GM12878 (cell line): ENCODE data around the gene OR10V1. TPM values are rescaled to one million over a fixed set of nuclear protein-coding genes. Genes with fewer than 3 reads are reported as not detected.

ENCODE experiments used
- ATAC-seq: fragments of 200-7000 bp; cut with Tn5 transposase; 3 replicates; pipeline ENCODE4 v1.9.1; 2020; ENCODE audit warnings: mild to moderate bottlenecking, moderate library complexity
- BruUV-seq: library from RNA; stranded (reverse); fragments of 400-500 nt; replicated peaks from 2 replicates; lab custom pipeline; 2021; lab: Mats Ljungman, UMichigan
- CTCF ChIA-PET: fragments of 300-600 bp; sonication (Branson Sonifier 250); formaldehyde crosslinking; extraction: SDS; loops from one replicate; lab custom pipeline; 2021; ENCODE audit warnings: inconsistent platforms; lab: Yijun Ruan, JAX
- POLR2A ChIA-PET: fragments of 350-600 bp; formaldehyde crosslinking; extraction: SDS; loops from one replicate; lab custom pipeline; 2021; ENCODE audit warnings: inconsistent platforms; lab: Charles Lee
- RAD21 ChIA-PET: fragments of 300-600 bp; sonication (Branson Sonifier 250); formaldehyde crosslinking; loops from one replicate; lab custom pipeline; 2023; ENCODE audit warnings: antibody characterized with exemption; ENCODE audit not compliant: unreplicated experiment; lab: Charles Lee
- SMC1A ChIA-PET: fragments of 300-600 bp; sonication (Branson Sonifier 250); formaldehyde crosslinking; loops from one replicate; lab custom pipeline; 2023; ENCODE audit not compliant: unreplicated experiment, uncharacterized antibody; lab: Charles Lee
- DNase-seq: peaks from one replicate; pipeline ENCODE4 v3.0.0-alpha.2; 2011; ENCODE audit warnings: low read depth, low spot score
- FAIRE-seq: peaks from 3 replicates; lab custom pipeline; 2011; peaks lifted over from hg19 to GRCh38; lab: Jason Lieb, UNC
- H2AFZ ChIP-seq: 2 replicates; pipeline ENCODE4 v1.6.0; 2011; ENCODE audit warnings: low read depth, low read length, control low read depth; ENCODE audit not compliant: control insufficient read depth
- H3K27ac ChIP-seq: 2 replicates; pipeline ENCODE4 v1.5.1; 2011; ENCODE audit warnings: control low read depth; ENCODE audit not compliant: control insufficient read depth, insufficient read depth
- H3K27me3 ChIP-seq, 2 experiments: replicated peaks in 1 of 2; 2 replicates each; pipeline versions ENCODE4 v1.6.0 to v1.6.1; 2011; ENCODE audit warnings: low read length in 1 of 2; ENCODE audit not compliant: control insufficient read depth in 2 of 2, insufficient read depth in 2 of 2
- H3K36me3 ChIP-seq, 2 experiments: 2 replicates each; pipeline ENCODE4 v1.5.1; 2011; ENCODE audit warnings: low read length in 1 of 2; ENCODE audit not compliant: control insufficient read depth in 2 of 2, insufficient read depth in 2 of 2
- H3K4me1 ChIP-seq: 2 replicates; pipeline ENCODE4 v1.6.1; 2011; ENCODE audit warnings: mild to moderate bottlenecking, low read length, moderate library complexity, mixed read lengths; ENCODE audit not compliant: control insufficient read depth, insufficient read depth
- H3K4me2 ChIP-seq: 2 replicates; pipeline ENCODE4 v1.6.0; 2011; ENCODE audit warnings: control low read depth; ENCODE audit not compliant: control insufficient read depth, insufficient read depth
- H3K4me3 ChIP-seq: fragments of 200-600 bp; sonication (generic); 2 replicates; pipeline ENCODE4 v1.5.1; 2016
- H3K79me2 ChIP-seq: 2 replicates; pipeline ENCODE4 v1.6.0; 2011; ENCODE audit warnings: low read length; ENCODE audit not compliant: control insufficient read depth, insufficient read depth
- H3K9ac ChIP-seq: 2 replicates; pipeline ENCODE4 v1.8.0; 2011; ENCODE audit warnings: low read length, control low read depth, mixed read lengths; ENCODE audit not compliant: control insufficient read depth, insufficient read depth
- H3K9me3 ChIP-seq: replicated peaks from 3 replicates; pipeline ENCODE4 v1.5.1; 2011; ENCODE audit warnings: mild to moderate bottlenecking, low read length; ENCODE audit not compliant: control insufficient read depth, insufficient read depth
- H4K20me1 ChIP-seq: 2 replicates; pipeline ENCODE4 v1.6.0; 2011; ENCODE audit not compliant: control insufficient read depth, insufficient read depth
- BACH1 ChIP-seq: fragments of 450-650 bp; IDR thresholded peaks from 2 replicates; pipeline ENCODE4 v1.6.1; 2017; ENCODE audit warnings: mild to moderate bottlenecking, borderline replicate concordance
- ETV6 ChIP-seq, 2 experiments: fragments of 450-650 bp in 1 of 2; IDR thresholded peaks in 1 of 2; conservative IDR thresholded peaks in 1 of 2; 2 replicates each; pipeline ENCODE4 v1.6.1; 2014; ENCODE audit warnings: antibody characterized with exemption in 1 of 2, borderline replicate concordance in 1 of 2, low read depth in 1 of 2, mild to moderate bottlenecking in 1 of 2, moderate library complexity in 1 of 2
- GATAD2B ChIP-seq: fragments of 450-650 bp; conservative IDR thresholded peaks from 2 replicates; pipeline ENCODE4 v1.6.1; 2017; ENCODE audit warnings: low read depth, mild to moderate bottlenecking, moderate library complexity
- KLF5 ChIP-seq: fragments of 450-650 bp; IDR thresholded peaks from 2 replicates; pipeline ENCODE4 v1.6.1; 2014; ENCODE audit warnings: mild to moderate bottlenecking; ENCODE audit not compliant: partially characterized antibody
- NFYB ChIP-seq: IDR thresholded peaks from 2 replicates; pipeline ENCODE4 v1.6.1; 2011; ENCODE audit warnings: low read depth, mild to moderate bottlenecking, low read length, improper control_type of control experiment, moderate library complexity; ENCODE audit not compliant: insufficient read depth
- RAD21 ChIP-seq: IDR thresholded peaks from 2 replicates; pipeline ENCODE4 v1.6.1; 2011; ENCODE audit warnings: mild to moderate bottlenecking, low read depth, low read length, moderate library complexity; ENCODE audit not compliant: insufficient read depth
- RB1 ChIP-seq: fragments of 450-650 bp; formaldehyde crosslinking; IDR thresholded peaks from 2 replicates; pipeline ENCODE4 v1.6.1; 2017; ENCODE audit warnings: mild to moderate bottlenecking, borderline replicate concordance
- STAT1 ChIP-seq: fragments of 450-650 bp; conservative IDR thresholded peaks from 2 replicates; pipeline ENCODE4 v1.6.1; 2014; ENCODE audit warnings: antibody characterized with exemption, mild to moderate bottlenecking
- TCF7 ChIP-seq: IDR thresholded peaks from 2 replicates; pipeline ENCODE4 v1.6.1; 2014; ENCODE audit warnings: antibody characterized with exemption, borderline replicate concordance
- YBX1 ChIP-seq: fragments of 450-650 bp; IDR thresholded peaks from 2 replicates; pipeline ENCODE4 v1.6.1; 2016; ENCODE audit warnings: antibody characterized with exemption
- ZNF217 ChIP-seq: fragments of 450-650 bp; IDR thresholded peaks from 2 replicates; pipeline ENCODE4 v1.6.1; 2017; ENCODE audit warnings: antibody characterized with exemption, mild to moderate bottlenecking
- WGBS: methylation state at CpG from one replicate; pipeline ENCODE4 v1.1.6; 2016; ENCODE audit warnings: low lambda C conversion rate; ENCODE audit not compliant: insufficient replicate concordance, insufficient coverage; ENCODE audit errors: missing lambda C conversion rate; 5-methylcytosine and 5-hydroxymethylcytosine counted together
- in situ Hi-C: fragments of 300-500 bp; cut with MboI; formaldehyde crosslinking; loops from 9 replicates; pipeline ENCODE4 v1.14.3; 2018; ENCODE audit warnings: mixed read lengths
- intact Hi-C: fragments of 100-400 bp; cut with micrococcal nuclease; formaldehyde crosslinking; loops from one replicate; pipeline ENCODE4 v1.14.2; 2022; ENCODE audit not compliant: unreplicated experiment
- polyA plus RNA-seq, 11 experiments: library from polyadenylated mRNA; depleted of rRNA in 4 of 11; unstranded in 6 of 11; stranded (reverse) in 5 of 11; fragments of >200 nt; fragmentation: Nextera tagmentation in 4 of 11; fragmentation: Illumina TruSeq in 1 of 11; extraction: Ambion mirVana in 4 of 11; extraction: Trizol in 1 of 11; gene quantifications; 1 replicate in 1 of 11; 2 replicates in 10 of 11; pipeline versions ENCODE4 v1.2.1 to v1.2.3, GENCODE V29; 2011 to 2016; ENCODE audit warnings: inconsistent platforms in 2 of 11, missing spikeins in 2 of 11, low read depth in 1 of 11
- total RNA-seq, 4 experiments: library from RNA; depleted of rRNA in 3 of 4; stranded (reverse); fragments of >200 nt in 3 of 4; fragmentation: Illumina TruSeq in 1 of 4; extraction: Trizol in 1 of 4; gene quantifications; 2 replicates each; pipeline versions ENCODE4 v1.2.1 to v1.2.3, GENCODE V29; 2013 to 2021
- TF ChIP-seq, protein P1 (sequence below): IDR thresholded peaks from 2 replicates; pipeline ENCODE4 v1.6.1; 2012; ENCODE audit warnings: mild to moderate bottlenecking, low read depth, low read length
- TF ChIP-seq, protein P2 (sequence below): IDR thresholded peaks from 2 replicates; pipeline ENCODE4 v1.6.1; 2012; ENCODE audit warnings: low read depth, low read length, improper control_type of control experiment
- TF ChIP-seq, protein P3 (sequence below): fragments of 450-650 bp; IDR thresholded peaks from 2 replicates; pipeline ENCODE4 v1.6.1; 2017; ENCODE audit warnings: mild to moderate bottlenecking

The OR10V1 gene
- total and polyA plus RNA-seq, 10 of the 15 experiments (the other 5 are each of a cell fraction or from before 2014, with no cell fraction given) = not detected

DNA sequence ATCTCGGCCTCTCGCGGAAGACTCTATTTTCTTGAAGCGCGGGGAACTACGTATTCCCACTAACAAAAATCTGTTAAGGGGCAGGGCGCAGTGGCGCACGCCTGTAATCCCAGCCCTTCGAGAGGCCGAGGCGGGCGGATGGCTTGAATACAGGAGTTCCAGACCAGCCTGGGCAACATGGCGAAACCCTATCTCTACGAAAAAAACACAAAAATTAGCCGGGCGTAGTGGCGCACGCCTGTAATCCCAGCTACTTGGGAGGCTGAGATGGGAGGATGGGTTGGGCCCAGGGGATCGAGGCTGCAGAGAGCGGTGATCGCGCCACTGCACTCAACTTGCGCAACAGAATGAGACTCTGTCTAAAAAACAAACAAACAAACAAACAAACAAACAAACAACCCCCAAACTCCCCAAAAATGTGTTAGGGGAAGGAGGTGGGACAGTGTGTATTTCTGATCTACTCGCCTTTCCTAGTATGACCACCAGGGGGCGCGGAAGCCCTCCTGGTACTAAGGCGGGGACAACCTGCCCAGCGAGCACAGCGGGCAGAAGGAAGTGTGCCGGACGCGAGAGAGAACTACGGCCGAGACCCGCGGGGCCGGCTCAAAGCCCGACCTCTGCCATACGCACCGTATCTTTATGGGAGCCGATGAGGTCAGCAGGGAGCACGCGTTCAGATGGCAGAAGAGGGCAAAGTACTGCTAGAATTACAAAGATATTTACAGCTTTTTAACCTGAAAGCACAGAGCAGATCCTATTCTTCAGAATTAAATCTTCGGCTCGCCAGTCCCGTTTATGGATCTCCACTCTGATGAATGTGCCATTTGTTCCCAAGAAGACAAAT is 40.2 kb upstream of the OR10V1 start:
- no peaks in the 10 kb centered on the region for H3K9me3 ChIP-seq
- ChIA-PET RAD21 (interaction anchor here (1.1 to 4.5 kb wide), 7 partner anchors 19 to 497 kb away, joined by 3 to 31 read pairs (median 6); no protein-coding TSS in a partner anchor), CTCF (interaction anchor here (0.6 to 6.9 kb wide), 15 partner anchors 10 to 498 kb away, joined by 3 to 88 read pairs (median 4); partner anchors contain the start of gene MRPL16), POLR2A (interaction anchor here (0.9 kb wide), 1 partner anchor 48 kb away, joined by 3 read pairs; no protein-coding TSS in a partner anchor), SMC1A (interaction anchor here (1.0 to 3.2 kb wide), 7 partner anchors 10 to 498 kb away, joined by 3 to 21 read pairs (median 5); no protein-coding TSS in a partner anchor)
- peak; percentile 88 for ATAC-seq
- H3K27ac ChIP-seq = no peak overlapping the region
- no peaks in the 10 kb centered on the region for H3K36me3 ChIP-seq
- FAIRE-seq = peak; percentile 57
- BruUV-seq = no TSS peak
- WGBS = 24% methylated on average over 47 of the region's 47 CpGs
- peak; percentile 50 for DNase-seq
- in situ Hi-C loops (loop anchor here (10.0 kb wide), 1 partner anchor 501 kb away; no protein-coding TSS in a partner anchor), intact Hi-C loops (loop anchor here (1.0 to 5.0 kb wide), 5 partner anchors 48 to 497 kb away; partner anchors contain the start of gene MRPL16)
- peaks cover 0 to 3% of the 10 kb centered on the region in 2 experiments; a peak in 1 of 4 replicates for H3K27me3 ChIP-seq
- no peaks in the 10 kb centered on the region for H3K79me2 ChIP-seq
- no peak overlapping the region; the same call in 1 of the 2 replicates for H3K9ac ChIP-seq
- peaks cover 4% of the 10 kb centered on the region for H3K4me1 ChIP-seq
- peak overlapping the region; percentile 100 for H3K4me2 ChIP-seq
- H2AFZ ChIP-seq = peak overlapping the region; percentile 93
- no peaks in the 10 kb centered on the region; the same call in 1 of the 2 replicates for H4K20me1 ChIP-seq
- H3K4me3 ChIP-seq = peak overlapping the region; percentile 97
- TF ChIP-seq ETV6 (conservative IDR thresholded peaks at IDR 0.05 in 1 of 2, IDR thresholded peaks at IDR 0.05 in 1 of 2; ENCODE audit: borderline replicate concordance in 1 of 2, low read depth in 1 of 2) = 0 out of 4 replicates have a peak, but pooled peaks of 1 of the 2 experiments have one; percentile 17
- TF ChIP-seq, protein P1, sequence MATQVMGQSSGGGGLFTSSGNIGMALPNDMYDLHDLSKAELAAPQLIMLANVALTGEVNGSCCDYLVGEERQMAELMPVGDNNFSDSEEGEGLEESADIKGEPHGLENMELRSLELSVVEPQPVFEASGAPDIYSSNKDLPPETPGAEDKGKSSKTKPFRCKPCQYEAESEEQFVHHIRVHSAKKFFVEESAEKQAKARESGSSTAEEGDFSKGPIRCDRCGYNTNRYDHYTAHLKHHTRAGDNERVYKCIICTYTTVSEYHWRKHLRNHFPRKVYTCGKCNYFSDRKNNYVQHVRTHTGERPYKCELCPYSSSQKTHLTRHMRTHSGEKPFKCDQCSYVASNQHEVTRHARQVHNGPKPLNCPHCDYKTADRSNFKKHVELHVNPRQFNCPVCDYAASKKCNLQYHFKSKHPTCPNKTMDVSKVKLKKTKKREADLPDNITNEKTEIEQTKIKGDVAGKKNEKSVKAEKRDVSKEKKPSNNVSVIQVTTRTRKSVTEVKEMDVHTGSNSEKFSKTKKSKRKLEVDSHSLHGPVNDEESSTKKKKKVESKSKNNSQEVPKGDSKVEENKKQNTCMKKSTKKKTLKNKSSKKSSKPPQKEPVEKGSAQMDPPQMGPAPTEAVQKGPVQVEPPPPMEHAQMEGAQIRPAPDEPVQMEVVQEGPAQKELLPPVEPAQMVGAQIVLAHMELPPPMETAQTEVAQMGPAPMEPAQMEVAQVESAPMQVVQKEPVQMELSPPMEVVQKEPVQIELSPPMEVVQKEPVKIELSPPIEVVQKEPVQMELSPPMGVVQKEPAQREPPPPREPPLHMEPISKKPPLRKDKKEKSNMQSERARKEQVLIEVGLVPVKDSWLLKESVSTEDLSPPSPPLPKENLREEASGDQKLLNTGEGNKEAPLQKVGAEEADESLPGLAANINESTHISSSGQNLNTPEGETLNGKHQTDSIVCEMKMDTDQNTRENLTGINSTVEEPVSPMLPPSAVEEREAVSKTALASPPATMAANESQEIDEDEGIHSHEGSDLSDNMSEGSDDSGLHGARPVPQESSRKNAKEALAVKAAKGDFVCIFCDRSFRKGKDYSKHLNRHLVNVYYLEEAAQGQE = no peak
- no peak for TF ChIP-seq ZNF217
- TF ChIP-seq, protein P2, sequence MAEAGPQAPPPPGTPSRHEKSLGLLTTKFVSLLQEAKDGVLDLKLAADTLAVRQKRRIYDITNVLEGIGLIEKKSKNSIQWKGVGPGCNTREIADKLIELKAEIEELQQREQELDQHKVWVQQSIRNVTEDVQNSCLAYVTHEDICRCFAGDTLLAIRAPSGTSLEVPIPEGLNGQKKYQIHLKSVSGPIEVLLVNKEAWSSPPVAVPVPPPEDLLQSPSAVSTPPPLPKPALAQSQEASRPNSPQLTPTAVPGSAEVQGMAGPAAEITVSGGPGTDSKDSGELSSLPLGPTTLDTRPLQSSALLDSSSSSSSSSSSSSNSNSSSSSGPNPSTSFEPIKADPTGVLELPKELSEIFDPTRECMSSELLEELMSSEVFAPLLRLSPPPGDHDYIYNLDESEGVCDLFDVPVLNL = no peak
- no peak for TF ChIP-seq YBX1
- no peak for TF ChIP-seq NFYB
- TF ChIP-seq, protein P3, sequence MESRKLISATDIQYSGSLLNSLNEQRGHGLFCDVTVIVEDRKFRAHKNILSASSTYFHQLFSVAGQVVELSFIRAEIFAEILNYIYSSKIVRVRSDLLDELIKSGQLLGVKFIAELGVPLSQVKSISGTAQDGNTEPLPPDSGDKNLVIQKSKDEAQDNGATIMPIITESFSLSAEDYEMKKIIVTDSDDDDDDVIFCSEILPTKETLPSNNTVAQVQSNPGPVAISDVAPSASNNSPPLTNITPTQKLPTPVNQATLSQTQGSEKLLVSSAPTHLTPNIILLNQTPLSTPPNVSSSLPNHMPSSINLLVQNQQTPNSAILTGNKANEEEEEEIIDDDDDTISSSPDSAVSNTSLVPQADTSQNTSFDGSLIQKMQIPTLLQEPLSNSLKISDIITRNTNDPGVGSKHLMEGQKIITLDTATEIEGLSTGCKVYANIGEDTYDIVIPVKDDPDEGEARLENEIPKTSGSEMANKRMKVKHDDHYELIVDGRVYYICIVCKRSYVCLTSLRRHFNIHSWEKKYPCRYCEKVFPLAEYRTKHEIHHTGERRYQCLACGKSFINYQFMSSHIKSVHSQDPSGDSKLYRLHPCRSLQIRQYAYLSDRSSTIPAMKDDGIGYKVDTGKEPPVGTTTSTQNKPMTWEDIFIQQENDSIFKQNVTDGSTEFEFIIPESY = no peak
- no peak; the same call in 1 of the 2 replicates for TF ChIP-seq STAT1
- no peak for TF ChIP-seq TCF7
- peak; percentile 74; the same call in 1 of the 2 replicates for TF ChIP-seq RB1
- TF ChIP-seq KLF5 = peak; percentile 42
- peak; percentile 64; the same call in 1 of the 2 replicates for TF ChIP-seq GATAD2B
- no peak for TF ChIP-seq BACH1
- peak; percentile 79 for TF ChIP-seq RAD21
